Measurements from ENCODE around the gene POLK. TPM values are rescaled to one million over a fixed set of nuclear protein-coding genes. Genes with fewer than 3 reads are reported as not detected.

POLK gene
- total and polyA plus RNA-seq, 10 donors: 4.1 to 56.6 (median 37.0) TPM

- Histone ChIP-seq H3K9me3 (peaks cover 6 to 46% (median 31%) of the 10 kb centered on the region in 8 donors), H3K36me3 (peaks cover 0 to 16% (median 0%) of the 10 kb centered on the region in 6 donors), H3K27ac (no peak overlapping the region), H3K4me3 (no peak overlapping the region), H3K4me1 (peaks cover 0 to 6% (median 0%) of the 10 kb centered on the region in 6 donors), H3K27me3 (replicated peaks in 1 of 7) (no peaks in the 10 kb centered on the region)
- 88 to 98% (median 95%) methylated on average over 2 of the region's 2 CpGs for WGBS, 5 donors
- intact Hi-C loops (cut with DNase I; ENCODE audit: low total_unique reads): no loop called here
- TF ChIP-seq POLR2AphosphoS5 (IDR thresholded peaks at IDR 0.05) (no peak), POLR2A (IDR thresholded peaks at IDR 0.05) (no peak), CTCF (IDR thresholded peaks at IDR 0.05 in 8 of 11, conservative IDR thresholded peaks at IDR 0.05 in 3 of 11) (no peak)
- DNase-seq: no peak
These were observed 38.2 kb upstream of the POLK start for GRCh38 chr5:75473463-75473862.

- Histone ChIP-seq H3K27me3 (replicated peaks in 1 of 7) (no peaks in the 10 kb centered on the region), H3K9me3 (peaks cover under 1 to 27% (median 12%) of the 10 kb centered on the region in 8 donors), H3K27ac (no peak overlapping the region), H3K4me1 (peaks cover 0 to 6% (median 0%) of the 10 kb centered on the region in 6 donors), H3K36me3 (peaks cover 0 to 14% (median 0%) of the 10 kb centered on the region in 6 donors), H3K4me3 (no peak overlapping the region)
- intact Hi-C loops (cut with DNase I; ENCODE audit: low total_unique reads): no loop called here
- TF ChIP-seq POLR2AphosphoS5 (IDR thresholded peaks at IDR 0.05) (no peak), CTCF (IDR thresholded peaks at IDR 0.05 in 8 of 11, conservative IDR thresholded peaks at IDR 0.05 in 3 of 11) (no peak), POLR2A (IDR thresholded peaks at IDR 0.05) (no peak)
- WGBS, 5 donors: 89 to 97% (median 94%) methylated on average over 4 of the region's 4 CpGs
- DNase-seq: no peak
These were observed 36.3 kb upstream of the POLK start for GRCh38 chr5:75475364-75475763.

- H3K9me3 ChIP-seq: peaks cover 1 to 27% (median 21%) of the 10 kb centered on the region in 8 donors
- no peak overlapping the region for H3K4me3 ChIP-seq
- no peak overlapping the region for H3K27ac ChIP-seq
- no peak for TF ChIP-seq POLR2A (IDR thresholded peaks at IDR 0.05)
- no peak for TF ChIP-seq CTCF (IDR thresholded peaks at IDR 0.05 in 8 of 11, conservative IDR thresholded peaks at IDR 0.05 in 3 of 11)
- TF ChIP-seq POLR2AphosphoS5 (IDR thresholded peaks at IDR 0.05): no peak
- DNase-seq: no peak
- intact Hi-C loops (cut with DNase I; ENCODE audit: low total_unique reads): no loop called here
- H3K27me3 ChIP-seq (replicated peaks in 1 of 7): no peaks in the 10 kb centered on the region
- WGBS, 5 donors: 88 to 98% (median 94%) methylated on average over 4 of the region's 4 CpGs
- peaks cover 0 to 18% (median 0%) of the 10 kb centered on the region in 6 donors for H3K36me3 ChIP-seq
- H3K4me1 ChIP-seq: peaks cover 0 to 6% (median 0%) of the 10 kb centered on the region in 6 donors
These were observed 30.7 kb upstream of the POLK start for GRCh38 chr5:75481024-75481423.

GRCh38 chr5:75482482-75482881 lies 29.2 kb upstream of the POLK start:
- Histone ChIP-seq H3K27ac (no peak overlapping the region), H3K27me3 (replicated peaks in 1 of 7) (no peaks in the 10 kb centered on the region), H3K4me3 (no peak overlapping the region), H3K9me3 (peaks cover 2 to 41% (median 34%) of the 10 kb centered on the region in 8 donors), H3K4me1 (no peaks in the 10 kb centered on the region), H3K36me3 (peaks cover 0 to 18% (median 0%) of the 10 kb centered on the region in 6 donors)
- intact Hi-C loops (cut with DNase I; ENCODE audit: low total_unique reads): no loop called here
- no peak for TF ChIP-seq CTCF (IDR thresholded peaks at IDR 0.05 in 8 of 11, conservative IDR thresholded peaks at IDR 0.05 in 3 of 11)
- no peak for TF ChIP-seq POLR2A (IDR thresholded peaks at IDR 0.05)
- TF ChIP-seq POLR2AphosphoS5 (IDR thresholded peaks at IDR 0.05): no peak
- DNase-seq: no peak
- 96 to 100% (median 98%) methylated on average over 3 of the region's 3 CpGs for WGBS, 5 donors
